Measurements from ENCODE around the gene HKDC1. TPM values are rescaled to one million over a fixed set of nuclear protein-coding genes. Genes with fewer than 3 reads are reported as not detected.
"Not testable (repeated sequence)": the region's sequence is repeated elsewhere in the genome, so short reads cannot be mapped to it uniquely, and the experiment has no call there.

The HKDC1 gene
- total RNA-seq, 2 experiments from 2014 or later = 10.0 to 10.9 TPM

GRCh38 chr10:69276503-69276902, 56.4 kb downstream of the HKDC1 start:
- Mint-ChIP-seq H3K27ac (no peak overlapping the region), H3K9me3 (no peaks in the 10 kb centered on the region), H3K27me3 (peaks cover 3% of the 10 kb centered on the region), H3K4me3 (no peak overlapping the region), H3K4me1 (no peaks in the 10 kb centered on the region), H3K36me3 (ENCODE audit: low read depth) (no peaks in the 10 kb centered on the region)
- ChIA-PET POLR2A (no interaction called here), CTCF (interaction anchor here (1.7 kb wide), 1 partner anchor 9 kb away, joined by 4 read pairs; no protein-coding TSS in a partner anchor)
- no peak for DNase-seq

DNA sequence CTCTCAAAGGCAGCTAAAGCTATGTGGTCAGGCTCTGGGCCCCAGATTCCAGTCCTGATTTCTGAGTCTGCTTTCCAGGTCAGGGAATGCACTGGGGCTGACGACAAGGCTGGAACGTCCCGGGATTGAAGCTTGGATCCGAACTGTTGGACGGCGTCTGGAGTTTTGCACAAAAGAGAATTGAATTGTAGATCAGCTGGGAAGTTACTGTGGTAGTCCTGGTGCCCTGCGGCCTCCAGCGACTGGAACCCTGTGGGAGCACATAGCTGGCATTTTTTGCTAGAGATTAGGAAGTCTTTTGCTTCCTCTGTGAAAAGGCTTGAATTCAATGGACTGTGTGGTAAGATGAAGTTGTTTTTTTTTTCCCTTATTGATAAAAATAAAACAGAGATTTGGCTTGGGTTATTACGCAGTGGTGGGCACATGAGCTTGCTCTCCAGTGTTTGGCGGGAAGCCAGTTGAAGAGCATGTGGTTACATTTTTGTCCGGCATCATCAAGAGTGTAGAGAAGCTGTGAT, 58.4 kb downstream of the HKDC1 start, which contains the start of gene HK1:
Gene HK1 (plus strand): TSS at position 51 of the 518 bp plus-strand sequence.
- H3K27me3 Mint-ChIP-seq = peaks cover 4% of the 10 kb centered on the region
- no peaks in the 10 kb centered on the region for H3K9me3 Mint-ChIP-seq
- DNase-seq = no peak
- H3K4me3 Mint-ChIP-seq = no peak within 1 kb of the TSS
- POLR2A ChIA-PET = no interaction called here
- H3K27ac Mint-ChIP-seq = no peak within 1 kb of the TSS
- CTCF ChIA-PET = interaction anchor here (1.3 to 2.5 kb wide), 3 partner anchors 9 to 21 kb away, joined by 7 to 9 read pairs (median 7); no protein-coding TSS in a partner anchor
- no peaks in the 10 kb centered on the region for H3K36me3 Mint-ChIP-seq (ENCODE audit: low read depth)
- no peaks in the 10 kb centered on the region for H3K4me1 Mint-ChIP-seq

- POLR2A ChIA-PET = no interaction called here
- no peaks in the 10 kb centered on the region for H3K9me3 Mint-ChIP-seq
- CTCF ChIA-PET = interaction anchor here (1.6 to 2.5 kb wide), 2 partner anchors 19 to 20 kb away, joined by 7 to 9 read pairs; no protein-coding TSS in a partner anchor
- H3K4me3 Mint-ChIP-seq = no peak overlapping the region
- H3K4me1 Mint-ChIP-seq = no peaks in the 10 kb centered on the region
- no peak overlapping the region for H3K27ac Mint-ChIP-seq
- DNase-seq = no peak
- H3K27me3 Mint-ChIP-seq = peaks cover 4% of the 10 kb centered on the region
- no peaks in the 10 kb centered on the region for H3K36me3 Mint-ChIP-seq (ENCODE audit: low read depth)
These were observed 59.0 kb downstream of the HKDC1 start for GRCh38 chr10:69279110-69279509.

- Mint-ChIP-seq H3K9me3 (no peaks in the 10 kb centered on the region), H3K4me3 (no peak overlapping the region), H3K36me3 (ENCODE audit: low read depth) (no peaks in the 10 kb centered on the region), H3K4me1 (no peaks in the 10 kb centered on the region), H3K27ac (no peak overlapping the region), H3K27me3 (peaks cover 4% of the 10 kb centered on the region)
- no peak for DNase-seq
- CTCF ChIA-PET = interaction anchor here (0.9 kb wide), 1 partner anchor 10 kb away, joined by 3 read pairs; no protein-coding TSS in a partner anchor
- POLR2A ChIA-PET = no interaction called here
These were observed 61.6 kb downstream of the HKDC1 start for GRCh38 chr10:69281507-69282413.

DNA sequence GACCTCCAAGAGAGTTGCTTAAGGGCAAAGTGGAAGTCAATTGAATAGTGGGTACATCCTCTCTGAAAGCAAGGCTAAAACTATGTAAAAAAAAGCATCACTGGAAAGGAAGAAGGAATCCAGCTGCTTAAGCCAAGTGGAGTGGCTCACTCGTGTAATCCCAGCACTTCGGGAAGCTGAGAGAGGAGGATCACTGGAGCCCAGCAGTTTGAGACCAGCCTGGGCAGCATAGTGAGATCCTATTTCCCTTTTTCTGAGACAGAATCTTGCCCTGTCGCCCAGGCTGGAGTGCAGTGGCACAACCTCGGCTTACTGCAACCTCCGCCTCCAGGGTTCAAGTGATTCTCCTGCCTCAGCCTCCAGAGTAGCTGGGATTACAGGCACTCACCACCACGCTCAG, 64.3 kb downstream of the HKDC1 start:
- H3K9me3 Mint-ChIP-seq; H3K36me3 Mint-ChIP-seq (ENCODE audit: low read depth); H3K27ac Mint-ChIP-seq; H3K4me3 Mint-ChIP-seq; DNase-seq; H3K4me1 Mint-ChIP-seq; H3K27me3 Mint-ChIP-seq; POLR2A ChIA-PET: not testable (repeated sequence)
- CTCF ChIA-PET = interaction anchor here (0.6 to 1.6 kb wide), 3 partner anchors 13 to 47 kb away, joined by 3 to 7 read pairs (median 4); no protein-coding TSS in a partner anchor

- ChIA-PET CTCF (interaction anchor here (0.5 to 0.9 kb wide), 3 partner anchors 9 to 34 kb away, joined by 3 to 4 read pairs (median 4); no protein-coding TSS in a partner anchor), POLR2A (interaction anchor here (0.5 kb wide), 1 partner anchor 28 kb away, joined by 4 read pairs; no protein-coding TSS in a partner anchor)
- H3K9me3 Mint-ChIP-seq = no peaks in the 10 kb centered on the region
- no peaks in the 10 kb centered on the region for H3K4me1 Mint-ChIP-seq
- H3K27ac Mint-ChIP-seq = no peak overlapping the region
- H3K36me3 Mint-ChIP-seq (ENCODE audit: low read depth) = no peaks in the 10 kb centered on the region
- DNase-seq = no peak
- no peak overlapping the region for H3K4me3 Mint-ChIP-seq
- H3K27me3 Mint-ChIP-seq = peaks cover 7% of the 10 kb centered on the region
These were observed 65.6 kb downstream of the HKDC1 start for GRCh38 chr10:69285699-69286098.

DNA sequence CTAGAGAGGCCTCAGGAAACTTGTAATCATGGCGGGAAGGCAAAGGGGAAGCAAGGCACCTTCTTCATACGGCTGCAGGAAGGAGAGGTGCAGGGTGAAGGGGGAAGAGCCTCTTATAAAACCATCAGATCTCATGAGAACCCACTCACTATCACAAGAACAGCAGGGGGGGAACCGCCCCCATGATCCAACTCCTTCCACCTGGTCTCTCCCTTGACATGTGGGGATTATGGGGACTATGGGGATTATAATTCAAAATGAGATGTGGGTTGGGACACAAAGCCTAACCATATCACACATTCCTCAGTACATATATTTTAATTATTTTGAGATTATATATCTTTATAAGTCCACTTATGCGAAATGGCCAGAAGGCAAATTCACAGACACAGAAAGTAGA, 67.0 kb downstream of the HKDC1 start:
- Mint-ChIP-seq H3K4me3 (no peak overlapping the region), H3K27me3 (peaks cover 3% of the 10 kb centered on the region), H3K36me3 (ENCODE audit: low read depth) (no peaks in the 10 kb centered on the region), H3K4me1 (no peaks in the 10 kb centered on the region), H3K9me3 (no peaks in the 10 kb centered on the region), H3K27ac (no peak overlapping the region)
- ChIA-PET POLR2A (no interaction called here), CTCF (interaction anchor here (1.2 to 2.0 kb wide), 2 partner anchors 9 to 31 kb away, joined by 3 to 7 read pairs; partner anchors contain the start of gene HK1)
- DNase-seq = no peak

GRCh38 chr10:69290993-69291392, 70.9 kb downstream of the HKDC1 start:
- Mint-ChIP-seq H3K36me3 (ENCODE audit: low read depth) (no peaks in the 10 kb centered on the region), H3K27ac (no peak overlapping the region), H3K27me3 (peaks cover 7% of the 10 kb centered on the region), H3K9me3 (no peaks in the 10 kb centered on the region), H3K4me1 (peaks cover 2% of the 10 kb centered on the region), H3K4me3 (no peak overlapping the region)
- CTCF ChIA-PET = interaction anchor here (0.5 to 1.2 kb wide), 3 partner anchors 15 to 228 kb away, joined by 3 to 4 read pairs (median 3); no protein-coding TSS in a partner anchor
- no peak for DNase-seq
- POLR2A ChIA-PET = no interaction called here

GRCh38 chr10:69292459-69292858, 72.3 kb downstream of the HKDC1 start:
- ChIA-PET CTCF (interaction anchor here (1.3 kb wide), 1 partner anchor 10 kb away, joined by 3 read pairs; no protein-coding TSS in a partner anchor), POLR2A (no interaction called here)
- no peaks in the 10 kb centered on the region for H3K36me3 Mint-ChIP-seq (ENCODE audit: low read depth)
- H3K4me1 Mint-ChIP-seq = peaks cover 2% of the 10 kb centered on the region
- H3K9me3 Mint-ChIP-seq = no peaks in the 10 kb centered on the region
- no peak overlapping the region for H3K27ac Mint-ChIP-seq
- peaks cover 3% of the 10 kb centered on the region for H3K27me3 Mint-ChIP-seq
- no peak for DNase-seq
- no peak overlapping the region for H3K4me3 Mint-ChIP-seq

GRCh38 chr10:69295027-69295636, 75.0 kb downstream of the HKDC1 start:
- no peak overlapping the region for H3K27ac Mint-ChIP-seq

GRCh38 chr10:69303632-69304051, 83.5 kb downstream of the HKDC1 start:
- H3K27me3 Mint-ChIP-seq = peaks cover 4% of the 10 kb centered on the region
- H3K9me3 Mint-ChIP-seq = no peaks in the 10 kb centered on the region
- no peak overlapping the region for H3K4me3 Mint-ChIP-seq
- no peak overlapping the region for H3K27ac Mint-ChIP-seq
- ChIA-PET POLR2A (no interaction called here), CTCF (interaction anchor here (1.3 kb wide), 1 partner anchor 20 kb away, joined by 7 read pairs; no protein-coding TSS in a partner anchor)
- H3K4me1 Mint-ChIP-seq = no peaks in the 10 kb centered on the region
- no peaks in the 10 kb centered on the region for H3K36me3 Mint-ChIP-seq (ENCODE audit: low read depth)
- no peak for DNase-seq

More at GRCh38 chr10:69295027-69295636, 75.0 kb downstream of the HKDC1 start:
- ChIA-PET POLR2A (no interaction called here), CTCF (interaction anchor here (1.1 to 1.9 kb wide), 2 partner anchors 22 to 31 kb away, joined by 3 to 4 read pairs; no protein-coding TSS in a partner anchor)
- Mint-ChIP-seq H3K27me3 (peaks cover 3% of the 10 kb centered on the region), H3K4me3 (no peak overlapping the region), H3K9me3 (no peaks in the 10 kb centered on the region), H3K4me1 (peaks cover 2% of the 10 kb centered on the region), H3K36me3 (ENCODE audit: low read depth) (no peaks in the 10 kb centered on the region)
- no peak for DNase-seq

- no peak overlapping the region for H3K27ac Mint-ChIP-seq
- POLR2A ChIA-PET = no interaction called here
- CTCF ChIA-PET = interaction anchor here (0.7 to 2.9 kb wide), 3 partner anchors 12 to 1033 kb away, joined by 3 to 10 read pairs (median 4); no protein-coding TSS in a partner anchor
These were observed 86.3 kb downstream of the HKDC1 start for GRCh38 chr10:69306421-69306820.

More at GRCh38 chr10:69306421-69306820, 86.3 kb downstream of the HKDC1 start:
- no peaks in the 10 kb centered on the region for H3K36me3 Mint-ChIP-seq (ENCODE audit: low read depth)
- DNase-seq = no peak
- H3K27me3 Mint-ChIP-seq = peaks cover 4% of the 10 kb centered on the region
- H3K4me3 Mint-ChIP-seq = no peak overlapping the region
- H3K9me3 Mint-ChIP-seq = no peaks in the 10 kb centered on the region
- no peaks in the 10 kb centered on the region for H3K4me1 Mint-ChIP-seq

Data from activated CD4-positive, alpha-beta T cell treated with anti-CD3 and anti-CD28 coated beads, Interleukin-2, amount 10 ng/mL, durations not matched to agents 7 days and 5 days (primary cell).